Gastrocnemius medialis (tissue), 4 donors: Measurements from ENCODE around the gene SCN3B. TPM values are rescaled to one million over a fixed set of nuclear protein-coding genes. Genes with fewer than 3 reads are reported as not detected.

ENCODE experiments used
- ATAC-seq, 2 donors: fragments of 150-250 bp; one replicate each; pipeline ENCODE4 v1.9.1; 2016
- DNase-seq, 2 donors: peaks; one replicate each; pipeline ENCODE4 v3.0.0-alpha.2; 2019
- H3K27ac ChIP-seq, 4 donors: fragments of 200-600 bp; sonication (generic); 1 replicate in 1 of 4; 2 replicates in 3 of 4; pipeline ENCODE4 v1.5.1; 2016 to 2018; ENCODE audit warnings: mild to moderate bottlenecking in 2 of 4, moderate library complexity in 1 of 4
- H3K27me3 ChIP-seq, 3 donors: fragments of 200-600 bp; sonication (generic) in 2 of 3; 1 replicate in 1 of 3; 2 replicates in 2 of 3; pipeline versions ENCODE4 v1.5.1 to v1.6.0; 2016 to 2019; ENCODE audit warnings: mild to moderate bottlenecking in 1 of 3, moderate library complexity in 1 of 3
- H3K36me3 ChIP-seq, 2 donors: fragments of 200-600 bp; sonication (generic) in 1 of 2; one replicate each; pipeline ENCODE4 v1.5.1; 2017 to 2018
- H3K4me1 ChIP-seq, 2 donors: fragments of 200-600 bp; sonication (generic) in 1 of 2; one replicate each; pipeline ENCODE4 v1.5.1; 2016 to 2017; ENCODE audit warnings: mild to moderate bottlenecking in 2 of 2
- H3K4me3 ChIP-seq, 4 donors: fragments of 200-600 bp; sonication (generic) in 3 of 4; 1 replicate in 1 of 4; 2 replicates in 3 of 4; pipeline ENCODE4 v1.5.1; 2016 to 2019; ENCODE audit warnings: mild to moderate bottlenecking in 2 of 4
- H3K9me3 ChIP-seq, 3 donors: fragments of 200-600 bp; sonication (generic) in 2 of 3; 1 replicate in 1 of 3; 2 replicates in 2 of 3; pipeline ENCODE4 v1.5.1; 2016 to 2019
- POLR2A ChIP-seq, 2 donors: fragments of 450-650 bp; IDR thresholded peaks; one replicate each; pipeline ENCODE4 v1.6.1; 2017; ENCODE audit warnings: antibody characterized with exemption in 2 of 2, mild to moderate bottlenecking in 2 of 2, moderate library complexity in 2 of 2
- in situ Hi-C, 4 donors: fragments of 200-750 bp; cut with MboI; loops; one replicate each; pipeline versions ENCODE4 v1.15.0 to v1.8.0; 2017; ENCODE audit warnings: low sequenced_read_pairs in 4 of 4
- intact Hi-C: fragments of 100-400 bp; cut with DNase I; formaldehyde crosslinking; loops from one replicate; pipeline ENCODE4 v1.15.1; 2023; ENCODE audit warnings: low total_unique reads
- total RNA-seq, 4 donors: library from RNA; depleted of rRNA; stranded (reverse); fragments of >200 nt; gene quantifications; one replicate each; pipeline versions ENCODE4 v1.1.0 to v1.2.3, GENCODE V29; 2016
- TF ChIP-seq, protein P1 (sequence below), 5 experiments: fragments of 450-650 bp in 3 of 5; fragments of 200-600 bp in 2 of 5; sonication (generic) in 2 of 5; IDR thresholded peaks in 4 of 5; conservative IDR thresholded peaks in 1 of 5; 1 replicate in 4 of 5; 2 replicates in 1 of 5; pipeline ENCODE4 v1.5.1; 2016 to 2019; ENCODE audit warnings: antibody characterized with exemption in 5 of 5, mild to moderate bottlenecking in 3 of 5, moderate library complexity in 3 of 5

Gene SCN3B, protein sequence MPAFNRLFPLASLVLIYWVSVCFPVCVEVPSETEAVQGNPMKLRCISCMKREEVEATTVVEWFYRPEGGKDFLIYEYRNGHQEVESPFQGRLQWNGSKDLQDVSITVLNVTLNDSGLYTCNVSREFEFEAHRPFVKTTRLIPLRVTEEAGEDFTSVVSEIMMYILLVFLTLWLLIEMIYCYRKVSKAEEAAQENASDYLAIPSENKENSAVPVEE
- 10 to 100 TPM in 1 of 4 donors, 1 to 10 TPM in 3; 3.0 to 10.5 (median 4.9) TPM for total RNA-seq

DNA sequence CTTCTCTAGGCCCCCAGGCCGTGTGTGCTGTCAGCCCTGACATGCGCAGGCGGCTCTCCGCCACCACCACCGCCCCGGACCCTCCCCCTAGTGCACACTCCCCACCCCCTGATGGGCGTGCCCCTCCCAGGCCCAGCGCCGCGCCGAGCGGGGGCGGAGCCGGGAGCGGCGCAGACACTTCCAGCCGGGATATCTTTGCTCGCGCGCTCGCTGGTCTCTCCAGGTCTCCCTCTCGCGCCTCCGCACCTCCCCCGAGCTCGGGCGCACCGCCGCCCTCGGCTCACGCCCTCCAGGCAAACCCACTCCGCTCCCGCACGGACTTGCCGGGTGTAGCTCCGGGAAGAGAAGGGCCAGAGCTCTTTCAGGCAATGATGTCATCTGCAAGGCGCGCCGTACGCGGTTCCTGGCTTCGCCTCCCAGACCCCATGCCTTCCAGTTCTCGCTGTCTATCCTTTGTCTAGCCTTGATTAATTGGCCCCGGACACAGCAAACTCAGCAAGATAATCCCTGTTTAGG lies at the start of gene SCN3B:
TSS of gene SCN3B (minus strand) at position 59 of the 516 bp plus-strand sequence. CDS start 823 bp downstream, outside the sequence.
- H3K4me1 ChIP-seq: peaks cover 26 to 36% of the 10 kb centered on the region in 2 donors
- peak within 1 kb of the TSS; percentile 85 to 95 (median 90) for H3K27ac ChIP-seq
- intact Hi-C loops (loop anchor here (2.0 kb wide), 1 partner anchor 14 kb away; no protein-coding TSS in a partner anchor), in situ Hi-C loops (no loop called here)
- TF ChIP-seq POLR2A (IDR thresholded peaks at IDR 0.05): peak; percentile 53 to 68
- TF ChIP-seq, protein P1, sequence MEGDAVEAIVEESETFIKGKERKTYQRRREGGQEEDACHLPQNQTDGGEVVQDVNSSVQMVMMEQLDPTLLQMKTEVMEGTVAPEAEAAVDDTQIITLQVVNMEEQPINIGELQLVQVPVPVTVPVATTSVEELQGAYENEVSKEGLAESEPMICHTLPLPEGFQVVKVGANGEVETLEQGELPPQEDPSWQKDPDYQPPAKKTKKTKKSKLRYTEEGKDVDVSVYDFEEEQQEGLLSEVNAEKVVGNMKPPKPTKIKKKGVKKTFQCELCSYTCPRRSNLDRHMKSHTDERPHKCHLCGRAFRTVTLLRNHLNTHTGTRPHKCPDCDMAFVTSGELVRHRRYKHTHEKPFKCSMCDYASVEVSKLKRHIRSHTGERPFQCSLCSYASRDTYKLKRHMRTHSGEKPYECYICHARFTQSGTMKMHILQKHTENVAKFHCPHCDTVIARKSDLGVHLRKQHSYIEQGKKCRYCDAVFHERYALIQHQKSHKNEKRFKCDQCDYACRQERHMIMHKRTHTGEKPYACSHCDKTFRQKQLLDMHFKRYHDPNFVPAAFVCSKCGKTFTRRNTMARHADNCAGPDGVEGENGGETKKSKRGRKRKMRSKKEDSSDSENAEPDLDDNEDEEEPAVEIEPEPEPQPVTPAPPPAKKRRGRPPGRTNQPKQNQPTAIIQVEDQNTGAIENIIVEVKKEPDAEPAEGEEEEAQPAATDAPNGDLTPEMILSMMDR (IDR thresholded peaks at IDR 0.05 in 4 of 5, conservative IDR thresholded peaks at IDR 0.05 in 1 of 5): no peak
- no peaks in the 10 kb centered on the region for H3K27me3 ChIP-seq
- peak; percentile 76 to 80 for ATAC-seq
- H3K4me3 ChIP-seq: peak within 1 kb of the TSS; percentile 68 to 94 (median 72)
- H3K9me3 ChIP-seq: no peaks in the 10 kb centered on the region
- DNase-seq: peak; percentile 65 to 69
- no peaks in the 10 kb centered on the region for H3K36me3 ChIP-seq

DNA sequence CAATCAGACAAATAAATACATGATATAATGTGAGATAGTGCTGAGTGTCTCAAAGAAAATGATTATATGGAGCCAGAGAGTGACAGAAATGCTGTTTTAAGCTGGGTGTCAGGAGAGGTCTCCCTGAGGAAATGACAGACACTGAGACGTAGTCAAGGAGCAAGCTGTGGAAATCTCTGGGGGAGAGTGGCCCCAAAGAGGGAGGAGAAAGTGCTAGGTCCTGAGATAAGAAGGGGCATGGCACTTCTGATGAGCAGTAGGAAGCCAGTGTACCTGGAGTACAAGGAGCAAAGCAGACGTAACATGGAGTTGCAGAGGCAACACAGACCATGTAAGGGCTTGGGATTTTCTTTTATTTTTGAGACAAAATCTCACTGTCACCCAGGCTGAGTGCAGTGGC lies 48.3 kb upstream of the SCN3B start:
- DNase-seq: no peak
- in situ Hi-C loops (loop anchor here in 2 of 4 donors (10.0 kb wide), 2 partner anchors 58 to 118 kb away; no protein-coding TSS in a partner anchor), intact Hi-C loops (no loop called here)
- ATAC-seq: no peak
- Histone ChIP-seq H3K4me3 (no peak overlapping the region), H3K27ac (no peak overlapping the region), H3K27me3 (no peaks in the 10 kb centered on the region), H3K9me3 (no peaks in the 10 kb centered on the region), H3K4me1 (peaks cover 5 to 8% of the 10 kb centered on the region in 2 donors), H3K36me3 (no peaks in the 10 kb centered on the region)
- no peak for TF ChIP-seq POLR2A (IDR thresholded peaks at IDR 0.05)
- TF ChIP-seq, protein P1 (IDR thresholded peaks at IDR 0.05 in 4 of 5, conservative IDR thresholded peaks at IDR 0.05 in 1 of 5): no peak

DNA sequence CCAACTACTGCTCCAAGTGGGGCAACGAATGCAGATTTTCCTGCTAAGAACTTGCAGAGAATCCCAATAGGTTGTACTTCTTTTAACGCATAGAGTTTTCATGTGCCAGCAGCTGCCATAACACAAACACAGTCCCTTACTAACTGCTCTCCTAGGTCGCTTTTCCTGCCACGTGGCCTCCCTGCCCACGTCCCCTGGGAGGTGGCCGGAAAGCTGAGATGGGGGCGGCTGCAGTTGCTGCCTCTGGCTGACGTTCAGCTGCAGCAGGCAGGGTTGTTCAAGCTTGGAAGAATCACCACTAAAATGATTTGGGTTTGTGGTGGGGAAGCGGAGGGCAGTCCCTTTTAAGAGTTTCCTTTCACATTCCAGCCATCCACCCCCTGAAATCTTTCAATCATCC lies 47.7 kb upstream of the SCN3B start:
- Histone ChIP-seq H3K27me3 (no peaks in the 10 kb centered on the region), H3K9me3 (no peaks in the 10 kb centered on the region), H3K27ac (no peak overlapping the region), H3K4me3 (no peak overlapping the region), H3K4me1 (peaks cover 5 to 8% of the 10 kb centered on the region in 2 donors), H3K36me3 (no peaks in the 10 kb centered on the region)
- ATAC-seq (no peak), DNase-seq (no peak)
- TF ChIP-seq, protein P1 (IDR thresholded peaks at IDR 0.05 in 4 of 5, conservative IDR thresholded peaks at IDR 0.05 in 1 of 5): no peak
- no peak for TF ChIP-seq POLR2A (IDR thresholded peaks at IDR 0.05)
- intact Hi-C loops: no loop called here
- in situ Hi-C loops: loop anchor here in 2 of 4 donors (10.0 kb wide), 2 partner anchors 57 to 117 kb away; no protein-coding TSS in a partner anchor

DNA sequence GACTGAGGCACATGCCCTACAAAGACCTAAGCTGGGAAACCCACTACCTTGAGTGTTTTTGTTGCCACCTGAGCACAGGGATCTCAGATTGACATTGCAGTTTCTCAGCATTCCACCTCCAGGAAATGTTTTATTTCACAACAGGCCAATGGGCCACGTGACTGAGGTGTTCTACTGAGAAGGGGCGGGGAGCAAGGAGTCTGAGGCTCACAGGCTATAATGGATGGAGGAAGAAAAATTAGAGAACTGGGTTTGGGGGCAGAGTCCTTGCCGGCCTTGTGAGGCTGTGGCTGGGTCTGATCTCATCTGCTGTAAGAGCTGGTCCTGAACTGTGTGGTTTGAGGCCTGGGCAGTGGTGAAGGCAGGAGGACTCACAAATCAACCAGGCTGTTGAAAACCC lies 46.3 kb upstream of the SCN3B start:
- Histone ChIP-seq H3K4me3 (no peak overlapping the region), H3K4me1 (peaks cover 5 to 8% of the 10 kb centered on the region in 2 donors), H3K36me3 (no peaks in the 10 kb centered on the region), H3K9me3 (no peaks in the 10 kb centered on the region), H3K27ac (no peak overlapping the region), H3K27me3 (no peaks in the 10 kb centered on the region)
- intact Hi-C loops (no loop called here), in situ Hi-C loops (loop anchor here in 2 of 4 donors (10.0 kb wide), 2 partner anchors 56 to 116 kb away; no protein-coding TSS in a partner anchor)
- DNase-seq (no peak), ATAC-seq (no peak)
- TF ChIP-seq POLR2A (IDR thresholded peaks at IDR 0.05): no peak
- TF ChIP-seq, protein P1 (IDR thresholded peaks at IDR 0.05 in 4 of 5, conservative IDR thresholded peaks at IDR 0.05 in 1 of 5): no peak
